GM21515 (cell line): Measurements from ENCODE around the gene UBE2E2.

Experiments
- ATAC-seq: cut with Tn5 transposase; IDR thresholded peaks from one replicate; pipeline ENCODE4 v1.9.1; 2021; ENCODE audit not compliant: unreplicated experiment

The UBE2E2 gene

DNA sequence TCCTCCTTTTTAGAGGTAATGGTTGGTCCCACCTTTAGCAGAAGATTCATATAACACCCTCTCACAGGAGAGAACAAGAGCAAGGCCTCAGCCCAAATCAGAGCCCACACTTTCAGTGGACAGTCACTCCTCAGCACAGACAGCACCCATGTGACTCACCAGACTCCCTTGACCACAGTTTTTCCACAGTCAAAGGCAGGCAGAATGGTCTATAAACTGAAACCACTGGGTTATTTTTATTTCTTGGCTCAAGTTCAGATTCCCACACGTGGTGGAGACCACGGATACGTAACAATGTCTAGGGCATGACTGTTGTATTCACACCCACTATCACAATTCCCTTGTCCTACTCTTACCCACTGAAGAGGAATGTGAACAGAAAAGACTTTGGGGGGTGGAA, 364.8 kb downstream of the UBE2E2 start:
- no peak for ATAC-seq

GRCh38 chr3:23573827-23574226, 370.7 kb downstream of the UBE2E2 start:
- no peak for ATAC-seq

GRCh38 chr3:23574822-23575315, 371.7 kb downstream of the UBE2E2 start:
- no peak for ATAC-seq

- no peak for ATAC-seq
These were observed 372.6 kb downstream of the UBE2E2 start for GRCh38 chr3:23575697-23576096.

DNA sequence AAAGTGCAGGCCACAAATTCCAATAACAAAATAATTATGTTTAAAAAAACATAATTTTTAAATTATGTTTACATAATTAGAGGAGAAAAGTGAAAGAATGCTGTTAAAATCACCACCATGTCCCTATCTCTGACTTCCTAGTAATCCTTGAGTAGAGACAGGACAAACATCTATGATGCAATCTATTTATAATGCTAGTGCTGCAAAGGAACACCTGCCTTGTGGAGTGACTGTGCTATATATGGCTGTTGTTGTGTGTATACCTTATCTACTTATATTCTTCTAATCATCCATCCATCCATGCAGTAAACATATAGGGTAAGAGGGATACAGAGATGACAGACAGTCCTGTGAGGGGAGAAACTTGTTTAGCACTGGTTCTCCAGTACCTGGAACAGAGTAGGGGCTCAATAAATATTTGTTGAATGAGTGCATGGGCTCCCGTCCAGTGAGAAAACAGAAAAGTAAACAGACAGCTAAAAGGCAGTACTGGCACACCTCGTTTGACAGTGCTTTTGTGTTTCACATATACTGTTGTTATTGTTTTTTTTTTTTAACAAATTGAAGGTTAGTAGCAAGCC, 373.3 kb downstream of the UBE2E2 start:
- no peak for ATAC-seq

DNA sequence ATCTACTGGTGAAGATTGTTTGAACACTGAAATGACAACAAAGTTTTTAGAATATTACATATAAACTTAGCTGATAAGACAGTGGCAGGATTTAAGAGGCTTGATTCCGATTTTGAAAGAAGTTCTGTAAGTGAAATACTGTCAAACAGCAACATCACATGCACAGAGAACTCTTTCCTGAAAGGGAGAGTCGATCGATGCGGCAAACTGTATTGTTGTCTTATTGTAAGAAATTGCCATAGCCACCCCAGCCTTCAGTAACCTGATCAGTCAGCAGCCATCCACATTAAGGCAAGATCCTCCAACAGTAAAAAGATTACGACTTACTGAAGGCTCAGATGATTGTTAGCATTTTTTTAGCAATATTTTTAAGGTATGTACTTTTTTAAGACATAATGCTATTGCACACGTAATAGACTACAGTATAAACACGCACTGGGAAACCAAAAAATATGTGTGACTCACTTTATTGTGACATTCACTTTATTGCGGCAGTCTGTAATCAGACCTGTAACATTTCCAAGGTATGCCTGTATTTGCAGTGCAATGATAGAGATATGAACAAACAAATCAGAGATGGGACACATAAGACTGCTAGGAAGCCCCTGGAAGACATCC, 377.1 kb downstream of the UBE2E2 start:
- no peak for ATAC-seq

DNA sequence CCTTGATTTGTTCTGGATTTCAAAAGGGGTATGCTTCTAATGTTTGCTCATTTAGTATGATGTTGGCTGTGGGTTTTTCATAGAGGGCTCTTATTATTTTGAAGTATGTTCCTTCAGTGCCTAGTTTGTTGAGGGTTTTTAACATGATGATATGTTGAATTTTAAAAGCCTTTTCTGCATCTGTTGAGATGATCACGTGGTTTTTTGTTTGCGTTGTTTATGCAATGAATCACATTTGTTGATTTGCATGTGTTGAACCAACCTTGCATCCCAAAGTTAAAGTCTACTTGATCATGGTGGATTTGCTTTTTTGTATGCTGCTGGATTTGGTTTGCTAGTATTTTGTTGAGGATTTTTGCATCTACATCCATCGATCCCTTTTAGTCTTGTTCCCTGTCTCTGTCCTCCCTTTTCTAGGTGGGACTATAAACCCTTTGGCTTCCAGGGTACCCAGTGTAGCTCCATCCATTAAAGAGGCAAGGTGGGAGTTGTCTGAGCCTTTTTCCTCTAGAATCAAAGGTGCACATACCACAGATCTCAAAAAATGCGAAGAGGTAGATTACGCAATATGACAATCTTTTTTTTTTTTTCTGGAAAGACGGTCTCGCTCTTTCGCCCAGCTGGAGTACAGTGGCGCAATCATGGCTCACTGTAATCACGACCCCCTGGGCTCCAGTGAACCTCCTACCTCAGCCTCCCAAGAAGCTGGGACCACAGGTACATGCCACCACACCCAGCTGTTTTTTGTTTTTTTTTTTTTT, 381.0 kb downstream of the UBE2E2 start:
- ATAC-seq: no peak

DNA sequence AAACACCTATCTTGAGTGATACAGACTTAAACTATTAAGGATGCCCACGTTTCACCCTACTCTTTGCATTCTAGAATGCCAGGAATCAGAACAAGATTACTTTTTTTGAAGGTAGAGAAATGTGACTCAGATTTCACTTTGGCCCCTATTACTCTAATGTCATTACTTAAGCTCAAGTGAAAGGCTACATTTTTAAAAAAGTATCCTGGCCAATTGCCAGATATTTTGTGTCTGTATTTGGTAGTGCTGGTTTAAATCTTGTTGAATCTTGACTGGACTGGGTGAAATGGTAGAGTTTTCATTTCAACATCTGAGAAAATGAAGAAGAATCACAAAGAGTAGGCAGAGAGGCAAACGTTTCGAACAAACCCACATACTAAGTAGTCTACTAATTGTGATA, 384.4 kb downstream of the UBE2E2 start:
- ATAC-seq: no peak

- no peak for ATAC-seq
These were observed 385.4 kb downstream of the UBE2E2 start for GRCh38 chr3:23588547-23588946.

GRCh38 chr3:23589602-23590001, 386.5 kb downstream of the UBE2E2 start:
- ATAC-seq: no peak

- peak; percentile 94 for ATAC-seq
These were observed 387.5 kb downstream of the UBE2E2 start for GRCh38 chr3:23590424-23591273.

DNA sequence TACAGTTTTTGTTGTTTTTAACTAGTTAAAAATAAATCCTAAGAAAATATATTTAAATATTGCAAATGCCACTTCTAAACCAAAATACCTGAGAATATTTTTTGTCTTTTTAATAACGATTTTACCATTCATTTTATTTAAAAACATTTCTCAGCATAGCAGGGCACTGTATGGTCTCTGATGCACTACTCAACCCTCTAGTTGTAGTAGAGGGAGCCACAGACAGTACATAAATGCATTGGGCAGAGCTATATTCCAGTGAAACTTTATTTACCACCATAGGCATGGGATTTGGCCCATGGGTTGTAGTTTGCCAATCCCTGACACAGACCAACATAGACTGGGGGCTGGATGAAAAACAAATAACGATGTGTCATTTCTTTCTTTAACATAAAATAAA, 388.2 kb downstream of the UBE2E2 start:
- no peak for ATAC-seq

DNA sequence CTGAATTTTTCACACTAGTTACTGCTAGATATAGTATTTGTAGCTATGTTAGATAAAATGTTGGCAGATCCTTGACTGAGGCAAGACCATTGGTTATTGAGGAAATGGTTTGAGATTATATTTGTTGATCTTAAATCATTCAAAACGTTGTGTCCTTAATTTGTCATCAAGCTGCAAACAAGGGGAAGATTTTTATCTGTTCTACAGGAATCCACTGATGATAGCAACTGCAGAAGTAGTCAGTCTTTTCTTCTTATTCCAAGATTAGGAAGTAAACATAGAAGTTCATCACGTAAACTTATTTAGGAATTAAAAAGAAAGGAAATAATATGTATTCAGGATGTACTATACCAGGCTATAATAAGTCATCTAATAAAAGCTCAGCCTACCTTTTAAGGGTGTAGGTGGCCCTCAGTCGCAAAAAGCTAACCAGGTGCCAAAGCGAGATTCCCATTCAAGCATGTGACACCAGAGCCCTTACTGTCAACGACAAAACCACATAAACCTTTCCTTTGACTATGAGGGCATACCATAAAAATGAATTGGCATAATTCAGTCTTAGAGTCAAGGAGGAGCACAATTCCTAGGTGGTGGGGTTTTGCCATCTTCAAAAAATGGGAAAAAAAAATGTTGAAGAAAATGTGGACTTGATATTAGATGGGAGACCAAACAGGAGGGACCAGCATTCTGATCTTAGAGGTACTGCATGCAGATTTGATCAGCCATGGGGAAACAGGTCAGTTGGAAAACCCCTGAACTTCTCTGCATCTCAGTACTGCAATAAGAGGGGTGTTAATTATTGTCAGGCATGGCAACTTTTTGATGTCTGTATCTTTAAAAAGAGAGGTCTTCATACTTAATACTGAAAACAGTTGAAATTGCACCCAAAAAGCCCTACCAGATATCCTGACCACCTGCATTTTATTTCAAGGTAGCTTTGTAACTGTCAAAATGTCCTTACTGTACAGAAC, 390.1 kb downstream of the UBE2E2 start:
- ATAC-seq: no peak

DNA sequence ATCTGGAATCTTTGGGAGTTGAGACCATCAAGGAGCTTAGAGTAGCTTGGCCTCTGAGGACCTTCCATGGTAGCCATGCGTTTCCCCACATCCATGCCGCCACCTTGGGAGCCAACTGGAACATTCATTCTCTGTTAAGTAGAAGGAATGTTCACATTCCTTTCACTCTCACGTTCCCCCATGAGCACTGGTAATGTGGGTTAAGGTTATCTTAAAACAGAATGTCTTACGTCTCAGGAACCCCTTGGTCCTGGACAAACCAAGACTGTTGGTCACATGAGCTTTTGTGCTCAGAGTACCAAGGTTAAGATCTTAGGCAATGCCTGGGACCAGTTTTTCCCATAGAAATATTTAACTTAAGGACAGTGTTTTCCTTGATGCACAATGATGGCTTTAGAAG, 390.9 kb downstream of the UBE2E2 start:
- ATAC-seq: no peak

GRCh38 chr3:23594894-23595670, 392.0 kb downstream of the UBE2E2 start:
- no peak for ATAC-seq

- no peak for ATAC-seq
These were observed 392.7 kb downstream of the UBE2E2 start for GRCh38 chr3:23595851-23596250.

- no peak for ATAC-seq
These were observed 397.2 kb downstream of the UBE2E2 start for GRCh38 chr3:23600167-23600871.

- no peak for ATAC-seq
These were observed 398.1 kb downstream of the UBE2E2 start for GRCh38 chr3:23601091-23601822.
